IPS-18c (cell line): ENCODE data around the gene SGSM1.
A peak's percentile ranks its signal among the peaks of the same experiment; 100 is the strongest.

Experiments used
- H3K4me3 ChIP-seq: 2 replicates; pipeline ENCODE4 v1.7.0; 2013; ENCODE audit warnings: low read depth, mild to moderate bottlenecking, low read length, moderate library complexity; ENCODE audit not compliant: insufficient read depth
- H3K9me3 ChIP-seq: one replicate; pipeline ENCODE4 v1.6.1; 2013; ENCODE audit warnings: mild to moderate bottlenecking, low read length, moderate library complexity; ENCODE audit not compliant: control insufficient read depth, insufficient read depth

The SGSM1 gene

GRCh38 chr22:24805790-24806662, at the start of gene SGSM1:
TSS of gene SGSM1 (plus strand) at chr22:24806211. CDS start at chr22:24806326, 115 bp downstream.
- Histone ChIP-seq H3K9me3 (no peaks in the 10 kb centered on the region), H3K4me3 (peak within 1 kb of the TSS; percentile 78)

DNA sequence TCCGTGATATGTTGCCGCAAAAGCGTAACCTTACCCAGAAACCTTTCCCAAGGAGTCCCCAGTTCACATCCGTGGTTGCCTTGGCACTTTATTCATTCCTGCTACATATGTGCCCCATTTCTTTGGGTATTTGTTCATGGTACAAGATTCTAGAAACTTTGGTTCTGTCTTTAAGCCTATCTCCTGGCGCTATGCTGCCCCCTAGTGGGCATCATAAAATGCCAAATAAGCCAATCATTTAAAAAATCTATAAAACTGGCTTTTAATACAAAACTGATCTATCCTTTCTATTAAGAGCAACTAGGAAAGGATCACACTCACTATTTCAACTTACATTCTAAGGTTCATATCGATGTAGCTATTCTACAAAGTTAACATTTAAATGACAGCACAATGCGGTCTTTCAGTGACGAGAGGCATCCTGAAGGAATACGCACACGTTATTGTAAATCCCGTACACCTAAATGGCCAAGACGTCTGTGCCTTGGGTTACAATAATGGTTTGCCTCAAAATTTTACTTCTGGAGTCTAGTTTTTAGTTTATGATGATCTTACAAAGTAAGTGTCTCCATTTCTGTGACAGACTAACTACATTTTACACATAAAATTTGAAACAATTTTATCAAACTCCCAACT, 47.7 kb upstream of the SGSM1 start:
- Histone ChIP-seq H3K9me3 (no peaks in the 10 kb centered on the region), H3K4me3 (no peak overlapping the region)

GRCh38 chr22:24759765-24760164, 46.2 kb upstream of the SGSM1 start:
- H3K4me3 ChIP-seq: no peak overlapping the region
- H3K9me3 ChIP-seq: no peaks in the 10 kb centered on the region

- no peaks in the 10 kb centered on the region for H3K9me3 ChIP-seq
- H3K4me3 ChIP-seq: no peak overlapping the region
These were observed 45.2 kb upstream of the SGSM1 start for GRCh38 chr22:24760708-24761306.

DNA sequence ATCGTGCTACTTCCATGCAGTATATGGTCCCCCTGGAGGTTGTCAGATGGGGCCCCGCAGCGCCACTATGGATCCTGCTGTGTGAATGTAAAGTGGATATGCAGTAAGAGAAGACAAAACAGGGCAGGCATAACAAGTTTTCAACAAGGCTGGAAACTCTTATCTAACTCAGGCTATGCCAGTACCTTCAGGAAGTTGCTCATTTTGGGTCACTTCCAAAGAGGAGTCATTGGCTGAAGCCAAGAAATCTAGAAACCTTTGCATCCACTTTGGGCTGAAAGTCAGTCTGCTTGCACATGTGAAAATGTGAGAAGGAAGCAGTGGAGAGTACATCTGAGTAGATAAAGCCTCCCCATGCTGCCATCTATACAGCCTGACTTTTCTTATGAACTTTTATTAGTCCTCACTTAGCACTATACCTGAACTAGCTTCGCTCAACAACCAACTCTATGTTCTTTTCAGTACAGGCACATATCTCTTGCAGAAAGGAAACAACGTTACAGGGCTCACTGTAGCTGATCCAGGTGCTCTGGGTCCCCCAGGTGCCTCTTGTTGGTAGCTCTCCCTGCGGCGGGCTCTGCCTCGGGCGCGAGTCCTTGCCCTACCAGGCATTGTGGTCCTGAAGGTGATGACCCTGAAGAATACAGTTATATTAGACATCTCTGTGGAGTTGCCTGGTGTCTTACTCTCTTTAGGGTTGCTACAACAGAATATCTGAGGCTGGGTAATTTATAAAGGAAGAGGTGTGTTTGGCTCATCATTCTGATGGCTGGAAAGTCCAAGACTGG, 43.9 kb upstream of the SGSM1 start:
- H3K9me3 ChIP-seq: no peaks in the 10 kb centered on the region
- H3K4me3 ChIP-seq: no peak overlapping the region

GRCh38 chr22:24763872-24764485, 42.0 kb upstream of the SGSM1 start:
- Histone ChIP-seq H3K4me3 (no peak overlapping the region), H3K9me3 (no peaks in the 10 kb centered on the region)

- no peak overlapping the region for H3K4me3 ChIP-seq
- peaks cover 2% of the 10 kb centered on the region for H3K9me3 ChIP-seq
These were observed 40.8 kb upstream of the SGSM1 start for GRCh38 chr22:24765166-24765565.

DNA sequence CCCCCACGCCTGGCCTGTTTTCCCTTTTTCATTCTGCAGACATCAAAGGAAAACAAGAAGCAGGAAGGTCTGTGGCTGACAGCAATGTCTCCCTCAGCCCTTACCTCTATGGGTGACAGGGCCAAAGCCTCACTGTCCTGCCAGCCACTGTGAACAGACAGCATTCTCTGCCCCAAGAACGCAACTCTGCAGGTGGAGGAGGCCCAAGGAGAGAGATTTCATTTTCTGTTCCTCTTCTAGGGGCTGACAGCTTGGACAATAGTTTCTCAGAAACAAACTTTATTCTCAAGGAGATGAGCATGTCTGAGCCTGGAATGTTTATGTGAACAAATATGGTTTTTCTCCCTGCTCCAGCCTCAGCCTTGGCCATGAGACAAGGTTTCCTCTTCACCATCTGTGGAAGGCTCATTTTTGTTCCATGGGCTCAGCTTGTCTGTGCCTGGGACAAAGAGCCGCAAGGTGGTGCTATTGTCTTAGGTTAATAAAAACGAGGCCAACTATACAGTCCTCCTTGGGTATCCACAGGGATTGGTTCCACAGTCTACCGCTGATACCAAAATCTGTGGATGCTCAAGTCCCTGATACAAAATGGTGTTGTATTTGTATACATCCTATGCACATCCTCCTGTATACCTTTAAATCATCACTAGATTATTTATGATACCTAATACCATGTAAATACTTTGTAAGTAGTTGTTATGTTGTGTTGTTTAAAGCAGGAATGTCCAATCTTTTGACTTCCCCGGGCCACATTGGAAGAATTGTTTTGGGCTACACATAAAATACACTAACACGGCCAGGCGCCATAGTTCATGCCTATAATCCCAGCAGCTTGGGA, 37.3 kb upstream of the SGSM1 start:
- Histone ChIP-seq H3K9me3 (peaks cover 2% of the 10 kb centered on the region), H3K4me3 (no peak overlapping the region)

- Histone ChIP-seq H3K9me3 (peaks cover 5% of the 10 kb centered on the region), H3K4me3 (no peak overlapping the region)
These were observed 33.4 kb upstream of the SGSM1 start for GRCh38 chr22:24772493-24773220.

GRCh38 chr22:24775769-24776492, 30.1 kb upstream of the SGSM1 start:
- no peak overlapping the region for H3K4me3 ChIP-seq
- peaks cover 2% of the 10 kb centered on the region for H3K9me3 ChIP-seq

DNA sequence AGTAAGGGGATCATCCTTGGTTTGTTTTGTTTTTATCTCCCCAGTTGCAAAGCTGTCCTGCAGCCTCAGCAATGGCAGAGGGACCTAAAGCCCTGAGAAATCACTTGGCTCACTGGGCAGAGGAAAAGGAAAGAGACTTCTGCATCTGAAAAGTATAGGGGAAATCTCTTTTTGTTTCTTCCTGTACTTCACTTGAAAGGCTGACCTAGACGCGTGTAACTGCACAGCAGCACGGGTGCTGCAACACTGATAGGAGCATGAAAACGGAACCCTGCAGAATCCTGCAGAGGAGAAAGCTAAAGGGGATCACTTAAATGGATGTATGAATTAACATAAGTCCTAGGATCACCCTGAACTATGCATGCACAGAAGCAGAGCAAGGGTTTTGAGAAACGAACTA, 29.5 kb upstream of the SGSM1 start:
- Histone ChIP-seq H3K4me3 (no peak overlapping the region), H3K9me3 (peaks cover 2% of the 10 kb centered on the region)

GRCh38 chr22:24789516-24789915, 16.5 kb upstream of the SGSM1 start:
- Histone ChIP-seq H3K9me3 (no peaks in the 10 kb centered on the region), H3K4me3 (no peak overlapping the region)

DNA sequence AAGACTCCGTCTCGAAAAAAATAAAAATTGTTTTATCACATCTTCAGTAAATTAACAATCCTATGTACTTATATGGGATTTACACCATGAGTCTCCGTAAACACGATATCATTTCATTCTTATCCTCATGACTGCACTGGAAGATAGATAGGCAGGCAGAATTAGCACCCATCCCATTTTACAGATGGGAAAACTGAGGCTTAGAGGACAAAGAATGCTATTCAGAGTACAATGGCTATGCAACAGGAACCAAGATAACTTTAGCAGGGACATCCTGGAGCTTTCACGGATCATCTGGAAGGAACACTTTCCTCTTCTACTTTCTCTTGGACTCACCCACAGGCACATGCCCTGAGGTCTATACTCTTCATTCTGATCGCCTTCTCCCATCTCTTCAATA, 14.6 kb upstream of the SGSM1 start:
- Histone ChIP-seq H3K9me3 (no peaks in the 10 kb centered on the region), H3K4me3 (no peak overlapping the region)

- H3K4me3 ChIP-seq: no peak overlapping the region
These were observed 10.0 kb upstream of the SGSM1 start for GRCh38 chr22:24796056-24796455.

DNA sequence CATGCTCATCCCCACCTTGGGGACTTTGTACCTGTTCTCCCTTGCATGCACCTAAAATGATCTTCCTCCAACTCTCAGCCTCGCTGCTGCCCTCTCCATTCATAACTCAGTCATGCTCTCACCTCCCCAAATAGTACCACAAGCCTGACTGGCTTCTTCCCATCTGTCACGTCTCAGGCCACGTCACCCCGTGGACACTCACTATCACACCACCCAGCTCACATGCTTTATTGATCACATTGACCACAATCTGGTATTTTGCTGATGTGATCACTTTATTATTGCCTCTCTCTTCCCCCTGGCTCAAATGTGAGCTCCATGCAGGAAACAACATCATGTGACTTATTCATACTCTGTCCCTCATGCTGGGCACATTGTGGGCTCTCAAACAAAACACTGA, 9.2 kb upstream of the SGSM1 start:
- no peaks in the 10 kb centered on the region for H3K9me3 ChIP-seq
- H3K4me3 ChIP-seq: no peak overlapping the region

More at GRCh38 chr22:24796056-24796455, 10.0 kb upstream of the SGSM1 start:
- no peaks in the 10 kb centered on the region for H3K9me3 ChIP-seq
